Glutamatergic neuron (in vitro differentiated cells): Measurements from ENCODE around the gene PCGF1. TPM values are rescaled to one million over a fixed set of nuclear protein-coding genes. Genes with fewer than 3 reads are reported as not detected.

ENCODE experiments used
- DNase-seq: peaks from one replicate; pipeline ENCODE4 v3.0.0; 2022
- H3K27ac Mint-ChIP-seq: one replicate; pipeline ENCODE4 v1.8.0; 2020; ENCODE audit warnings: mild to moderate bottlenecking, mixed read lengths, inconsistent platforms; ENCODE audit not compliant: unreplicated experiment
- H3K27me3 Mint-ChIP-seq: one replicate; pipeline ENCODE4 v1.8.0; 2020; ENCODE audit warnings: mild to moderate bottlenecking, moderate library complexity, mixed read lengths, inconsistent platforms; ENCODE audit not compliant: unreplicated experiment
- H3K36me3 Mint-ChIP-seq: one replicate; pipeline ENCODE4 v1.8.0; 2020; ENCODE audit warnings: mild to moderate bottlenecking, mixed read lengths, inconsistent platforms; ENCODE audit not compliant: unreplicated experiment
- H3K4me1 Mint-ChIP-seq: one replicate; pipeline ENCODE4 v1.8.0; 2020; ENCODE audit warnings: mild to moderate bottlenecking, low read depth, mixed read lengths, inconsistent platforms; ENCODE audit not compliant: unreplicated experiment
- H3K4me3 Mint-ChIP-seq: one replicate; pipeline ENCODE4 v1.8.0; 2020; ENCODE audit warnings: mild to moderate bottlenecking, mixed read lengths, inconsistent platforms; ENCODE audit not compliant: unreplicated experiment
- H3K9me3 Mint-ChIP-seq: one replicate; pipeline ENCODE4 v1.8.0; 2020; ENCODE audit warnings: mild to moderate bottlenecking, moderate library complexity, mixed read lengths, inconsistent platforms; ENCODE audit not compliant: unreplicated experiment
- total RNA-seq: library from RNA; stranded (reverse); fragmentation: NEBNext Ultra II Directional; extraction: Animal tissue kit (Norgen Biotek cat#: 25700); gene quantifications from one replicate; pipeline ENCODE4 v1.2.1, GENCODE V29; 2021; ENCODE audit not compliant: unreplicated experiment
- TF ChIP-seq, protein P1 (sequence below): fragments of 200-600 bp; sonication (generic); IDR thresholded peaks from one replicate; pipeline ENCODE4 v1.5.0; 2021; ENCODE audit not compliant: partially characterized antibody, unreplicated experiment

PCGF1 gene
- total RNA-seq, 1 donor from 2014 or later, result 32.3 TPM

GRCh38 chr2:74510272-74510671 is 2.8 kb upstream of the PCGF1 start:
- no peak overlapping the region for H3K27ac Mint-ChIP-seq
- peaks cover 20% of the 10 kb centered on the region for H3K4me1 Mint-ChIP-seq
- peaks cover 29% of the 10 kb centered on the region for H3K27me3 Mint-ChIP-seq
- peak overlapping the region; percentile 9 for H3K4me3 Mint-ChIP-seq
- no peaks in the 10 kb centered on the region for H3K36me3 Mint-ChIP-seq
- H3K9me3 Mint-ChIP-seq, result peaks cover 32% of the 10 kb centered on the region
- DNase-seq, result no peak
- TF ChIP-seq, protein P1, sequence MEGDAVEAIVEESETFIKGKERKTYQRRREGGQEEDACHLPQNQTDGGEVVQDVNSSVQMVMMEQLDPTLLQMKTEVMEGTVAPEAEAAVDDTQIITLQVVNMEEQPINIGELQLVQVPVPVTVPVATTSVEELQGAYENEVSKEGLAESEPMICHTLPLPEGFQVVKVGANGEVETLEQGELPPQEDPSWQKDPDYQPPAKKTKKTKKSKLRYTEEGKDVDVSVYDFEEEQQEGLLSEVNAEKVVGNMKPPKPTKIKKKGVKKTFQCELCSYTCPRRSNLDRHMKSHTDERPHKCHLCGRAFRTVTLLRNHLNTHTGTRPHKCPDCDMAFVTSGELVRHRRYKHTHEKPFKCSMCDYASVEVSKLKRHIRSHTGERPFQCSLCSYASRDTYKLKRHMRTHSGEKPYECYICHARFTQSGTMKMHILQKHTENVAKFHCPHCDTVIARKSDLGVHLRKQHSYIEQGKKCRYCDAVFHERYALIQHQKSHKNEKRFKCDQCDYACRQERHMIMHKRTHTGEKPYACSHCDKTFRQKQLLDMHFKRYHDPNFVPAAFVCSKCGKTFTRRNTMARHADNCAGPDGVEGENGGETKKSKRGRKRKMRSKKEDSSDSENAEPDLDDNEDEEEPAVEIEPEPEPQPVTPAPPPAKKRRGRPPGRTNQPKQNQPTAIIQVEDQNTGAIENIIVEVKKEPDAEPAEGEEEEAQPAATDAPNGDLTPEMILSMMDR, result no peak

GRCh38 chr2:74507926-74508520 is 528 bp upstream of the PCGF1 start:
- DNase-seq, result peak; percentile 81
- H3K4me1 Mint-ChIP-seq, result peaks cover 20% of the 10 kb centered on the region
- peaks cover 8% of the 10 kb centered on the region for H3K36me3 Mint-ChIP-seq
- H3K4me3 Mint-ChIP-seq, result peak overlapping the region; percentile 100
- peak overlapping the region; percentile 100 for H3K27ac Mint-ChIP-seq
- TF ChIP-seq, protein P1, result no peak
- peaks cover 37% of the 10 kb centered on the region for H3K27me3 Mint-ChIP-seq
- H3K9me3 Mint-ChIP-seq, result peaks cover 32% of the 10 kb centered on the region

DNA sequence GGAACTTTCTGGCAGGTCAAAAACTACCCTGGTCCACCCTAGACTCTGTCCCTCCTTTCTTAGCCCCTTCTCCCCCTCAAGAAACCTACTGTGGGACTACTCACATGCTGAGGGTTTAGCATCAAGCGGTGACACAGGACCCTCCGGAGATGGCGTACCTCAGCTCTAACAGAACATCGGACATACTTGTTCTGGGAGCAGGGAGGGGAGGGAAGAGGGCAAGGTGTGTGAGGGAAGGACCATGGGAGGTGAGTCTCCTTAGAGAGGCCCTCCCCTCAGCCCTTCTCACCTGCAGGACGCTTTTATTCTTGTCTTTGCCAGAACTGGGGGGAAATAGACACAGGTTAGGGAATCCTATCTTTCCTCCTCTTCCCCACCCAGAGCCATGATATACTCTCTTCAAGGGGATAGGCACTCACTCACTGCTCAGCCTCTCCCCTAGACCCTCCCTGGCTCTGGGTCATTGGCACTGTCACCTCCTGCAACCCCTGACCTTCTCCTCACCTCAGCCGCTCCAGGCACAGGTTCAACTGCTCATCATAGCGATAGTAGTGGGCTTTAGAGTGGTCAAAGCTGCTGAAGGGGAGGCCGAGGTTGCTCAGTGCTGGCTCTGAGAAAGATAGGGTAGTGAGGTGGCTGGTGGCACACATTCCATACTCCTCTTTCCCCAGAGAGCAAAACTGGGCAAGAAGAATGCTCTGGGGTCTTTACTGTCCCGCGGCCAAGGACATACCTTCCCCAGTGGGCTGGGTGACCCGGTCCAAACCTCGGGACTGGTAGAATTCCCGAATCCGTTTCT is 1.8 kb downstream of the PCGF1 start:
- Mint-ChIP-seq H3K9me3 (peaks cover 34% of the 10 kb centered on the region), H3K27ac (no peak overlapping the region)
- TF ChIP-seq, protein P1, result no peak

GRCh38 chr2:74504591-74504990 is 2.9 kb downstream of the PCGF1 start:
- H3K27me3 Mint-ChIP-seq, result peaks cover 37% of the 10 kb centered on the region
- H3K4me3 Mint-ChIP-seq, result peak overlapping the region; percentile 66
- TF ChIP-seq, protein P1, result no peak
- H3K9me3 Mint-ChIP-seq, result peaks cover 32% of the 10 kb centered on the region
- peaks cover 8% of the 10 kb centered on the region for H3K36me3 Mint-ChIP-seq
- H3K27ac Mint-ChIP-seq, result no peak overlapping the region
- no peak for DNase-seq
- H3K4me1 Mint-ChIP-seq, result peaks cover 23% of the 10 kb centered on the region

More for the DNA sequence above, 1.8 kb downstream of the PCGF1 start:
- H3K4me3 Mint-ChIP-seq, result peak overlapping the region; percentile 11
- peaks cover 23% of the 10 kb centered on the region for H3K4me1 Mint-ChIP-seq
- DNase-seq, result no peak
- H3K27me3 Mint-ChIP-seq, result peaks cover 40% of the 10 kb centered on the region
- H3K36me3 Mint-ChIP-seq, result peaks cover 8% of the 10 kb centered on the region
